AG04450 (cell line): ENCODE data around the gene GTF3C1. TPM values are rescaled to one million over a fixed set of nuclear protein-coding genes. Genes with fewer than 3 reads are reported as not detected.

ENCODE experiments used
- CTCF ChIA-PET: fragments of 300-600, 350-600 bp; formaldehyde crosslinking; extraction: SDS; loops from one replicate; lab custom pipeline; 2022; ENCODE audit warnings: antibody characterized with exemption, inconsistent platforms; lab: Charles Lee
- POLR2A ChIA-PET: fragments of 350-600 bp; formaldehyde crosslinking; extraction: SDS; loops from one replicate; lab custom pipeline; 2021; ENCODE audit warnings: antibody characterized with exemption, inconsistent platforms; lab: Yijun Ruan, JAX
- DNase-seq: peaks from one replicate; pipeline ENCODE4 v3.0.0-alpha.2; 2011; ENCODE audit warnings: low read depth, low spot score
- H3K27ac ChIP-seq: one replicate; pipeline ENCODE4 v1.5.1; 2012; ENCODE audit warnings: low read depth, low read length, control low read depth
- H3K27me3 ChIP-seq: one replicate; pipeline ENCODE4 v1.6.0; 2012; ENCODE audit warnings: low read length; ENCODE audit not compliant: control insufficient read depth, insufficient read depth
- H3K4me3 ChIP-seq: 2 replicates; pipeline ENCODE4 v1.5.1; 2011; ENCODE audit warnings: mild to moderate bottlenecking, low read depth, low read length, control low read depth
- H3K9me3 ChIP-seq: 2 replicates; pipeline ENCODE4 v1.5.1; 2012; ENCODE audit warnings: low read length; ENCODE audit not compliant: control insufficient read depth, insufficient read depth
- polyA plus RNA-seq: library from polyadenylated mRNA; depleted of rRNA; stranded (reverse); fragments of >200 nt; gene quantifications from 2 replicates; pipeline ENCODE4 v1.2.3, GENCODE V29; 2011
- TF ChIP-seq, protein P1 (sequence below): IDR thresholded peaks from 2 replicates; pipeline ENCODE4 v1.5.1; 2011; ENCODE audit warnings: low read depth, low read length, control low read depth, inconsistent platforms

GTF3C1 gene
- polyA plus RNA-seq, 1 experiment: 40.2 TPM

DNA sequence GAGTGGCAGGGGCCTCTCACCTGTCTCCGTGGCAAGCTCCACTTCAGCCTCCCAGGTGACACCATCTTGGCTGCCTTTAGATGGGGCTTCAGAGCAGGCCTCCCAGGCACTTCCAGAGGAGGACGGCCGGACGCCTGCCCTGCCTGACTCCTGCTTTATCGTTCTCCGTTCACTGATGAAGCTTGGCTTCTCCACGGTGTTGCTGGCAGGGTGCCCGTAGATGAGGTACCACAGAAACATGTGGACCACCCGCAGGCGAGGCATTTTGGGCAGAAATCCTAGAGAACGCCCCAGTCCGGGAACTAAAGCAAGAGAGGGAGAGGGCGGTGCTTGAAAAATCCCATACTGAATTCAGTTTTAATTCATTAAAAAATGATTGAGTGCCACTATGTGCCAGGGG is 54.5 kb downstream of the GTF3C1 start:
- Histone ChIP-seq H3K9me3 (no peaks in the 10 kb centered on the region), H3K4me3 (no peak overlapping the region), H3K27me3 (no peaks in the 10 kb centered on the region), H3K27ac (peak overlapping the region; percentile 73)
- POLR2A ChIA-PET: no interaction called here
- TF ChIP-seq, protein P1, sequence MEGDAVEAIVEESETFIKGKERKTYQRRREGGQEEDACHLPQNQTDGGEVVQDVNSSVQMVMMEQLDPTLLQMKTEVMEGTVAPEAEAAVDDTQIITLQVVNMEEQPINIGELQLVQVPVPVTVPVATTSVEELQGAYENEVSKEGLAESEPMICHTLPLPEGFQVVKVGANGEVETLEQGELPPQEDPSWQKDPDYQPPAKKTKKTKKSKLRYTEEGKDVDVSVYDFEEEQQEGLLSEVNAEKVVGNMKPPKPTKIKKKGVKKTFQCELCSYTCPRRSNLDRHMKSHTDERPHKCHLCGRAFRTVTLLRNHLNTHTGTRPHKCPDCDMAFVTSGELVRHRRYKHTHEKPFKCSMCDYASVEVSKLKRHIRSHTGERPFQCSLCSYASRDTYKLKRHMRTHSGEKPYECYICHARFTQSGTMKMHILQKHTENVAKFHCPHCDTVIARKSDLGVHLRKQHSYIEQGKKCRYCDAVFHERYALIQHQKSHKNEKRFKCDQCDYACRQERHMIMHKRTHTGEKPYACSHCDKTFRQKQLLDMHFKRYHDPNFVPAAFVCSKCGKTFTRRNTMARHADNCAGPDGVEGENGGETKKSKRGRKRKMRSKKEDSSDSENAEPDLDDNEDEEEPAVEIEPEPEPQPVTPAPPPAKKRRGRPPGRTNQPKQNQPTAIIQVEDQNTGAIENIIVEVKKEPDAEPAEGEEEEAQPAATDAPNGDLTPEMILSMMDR: no peak
- CTCF ChIA-PET: no interaction called here
- DNase-seq: peak; percentile 63

DNA sequence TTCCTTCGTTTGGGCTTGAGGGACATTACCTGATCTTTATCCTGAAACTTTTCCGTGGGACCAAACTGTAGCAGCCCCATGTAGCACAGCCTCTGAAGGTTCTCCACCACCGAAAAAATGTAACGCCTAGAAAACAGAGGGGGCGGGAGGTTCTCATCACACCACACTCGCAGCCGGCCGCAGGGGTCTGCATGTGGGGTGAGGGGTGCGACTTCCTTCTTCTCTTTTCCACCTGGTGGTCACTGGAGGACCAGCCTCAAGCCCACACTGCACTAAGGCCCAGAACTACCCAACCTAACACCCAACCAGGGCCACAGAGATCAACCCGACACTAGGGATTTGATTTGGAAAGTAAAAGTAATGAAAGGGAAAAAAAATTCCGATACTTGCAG is 57.1 kb downstream of the GTF3C1 start:
- Histone ChIP-seq H3K27me3 (no peaks in the 10 kb centered on the region), H3K4me3 (no peak overlapping the region), H3K9me3 (no peaks in the 10 kb centered on the region), H3K27ac (no peak overlapping the region)
- TF ChIP-seq, protein P1: no peak
- no peak for DNase-seq
- POLR2A ChIA-PET: no interaction called here
- CTCF ChIA-PET: no interaction called here

DNA sequence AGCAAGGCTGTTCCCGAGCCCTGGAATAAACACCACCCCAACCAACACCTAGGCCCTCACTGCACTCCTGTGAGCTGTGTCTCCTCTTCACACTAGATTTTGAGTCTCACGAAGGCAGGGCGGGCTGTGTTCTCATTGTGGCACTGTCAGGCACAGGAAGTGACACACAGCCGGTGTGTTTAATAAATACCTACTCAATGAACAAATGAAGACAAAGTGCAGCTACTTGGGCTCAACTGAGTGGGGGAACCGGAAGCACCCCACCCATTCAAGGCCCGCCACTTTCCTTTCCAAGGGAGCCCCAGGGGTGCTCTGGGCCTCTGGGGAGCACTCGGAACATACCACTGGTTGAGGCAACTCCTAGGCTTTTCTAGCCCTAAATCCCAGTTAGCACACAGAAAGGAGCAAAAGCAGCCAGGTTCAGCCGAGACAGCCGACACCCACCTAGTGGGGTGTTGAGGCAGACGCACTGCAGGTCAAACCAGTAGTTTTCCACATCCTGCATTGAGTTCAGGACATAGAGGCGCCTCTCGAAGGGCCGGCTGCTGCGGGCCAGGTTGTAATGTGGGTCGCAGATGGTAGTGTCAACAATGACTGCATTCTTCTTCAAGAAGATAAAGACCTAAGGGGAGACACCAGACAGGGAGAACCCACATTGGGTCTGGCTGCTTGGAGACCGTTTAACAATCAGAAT is 57.7 kb downstream of the GTF3C1 start:
- no peak for DNase-seq
- Histone ChIP-seq H3K27me3 (no peaks in the 10 kb centered on the region), H3K9me3 (no peaks in the 10 kb centered on the region), H3K27ac (no peak overlapping the region), H3K4me3 (no peak overlapping the region)
- TF ChIP-seq, protein P1: no peak
- ChIA-PET CTCF (interaction anchor here (1.8 kb wide), 1 partner anchor 23 kb away, joined by 4 read pairs; no protein-coding TSS in a partner anchor), POLR2A (no interaction called here)

DNA sequence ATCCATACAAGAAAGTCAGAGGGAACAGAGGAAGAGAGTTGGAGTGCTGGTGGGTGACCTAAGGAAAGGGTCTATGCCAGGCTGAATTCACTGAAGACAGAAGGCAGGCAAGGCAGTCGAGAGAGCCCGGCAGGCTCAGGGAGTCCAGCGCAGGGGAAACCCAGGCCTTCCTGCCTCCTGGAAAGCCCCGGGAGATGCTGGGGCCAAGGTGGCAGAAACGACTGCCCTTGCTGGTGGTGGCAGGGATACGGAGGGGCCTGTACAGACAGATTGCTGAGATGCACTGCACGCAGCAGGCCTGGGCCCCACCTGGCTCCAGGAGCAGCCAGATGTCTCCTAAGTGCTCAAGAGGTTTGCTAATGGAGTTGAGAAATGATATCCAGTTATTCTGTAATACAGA is 59.8 kb downstream of the GTF3C1 start:
- Histone ChIP-seq H3K9me3 (no peaks in the 10 kb centered on the region), H3K27ac (no peak overlapping the region), H3K27me3 (no peaks in the 10 kb centered on the region), H3K4me3 (no peak overlapping the region)
- ChIA-PET CTCF (no interaction called here), POLR2A (no interaction called here)
- TF ChIP-seq, protein P1: no peak
- DNase-seq: no peak

DNA sequence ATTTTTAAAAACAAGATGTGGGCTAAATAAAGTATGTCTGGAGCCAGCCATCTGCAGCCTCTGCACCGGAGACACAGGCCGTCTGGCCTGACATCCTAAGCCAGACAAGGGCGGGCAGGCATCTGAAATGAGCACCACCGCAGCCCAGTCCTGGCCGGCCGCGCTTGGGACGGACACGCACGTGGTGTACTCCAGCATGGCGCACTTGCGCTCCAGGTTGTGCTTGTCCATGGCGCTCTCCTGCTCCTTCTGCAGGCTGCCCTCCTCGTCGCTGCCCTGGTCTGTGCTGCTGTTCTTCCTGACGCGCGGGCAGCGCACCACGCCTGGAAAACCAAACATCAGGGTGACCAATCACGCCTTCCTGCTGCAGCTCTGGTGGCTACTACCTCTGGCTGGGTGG is 60.3 kb downstream of the GTF3C1 start:
- no peak for DNase-seq
- POLR2A ChIA-PET: no interaction called here
- TF ChIP-seq, protein P1: no peak
- Histone ChIP-seq H3K27me3 (no peaks in the 10 kb centered on the region), H3K9me3 (no peaks in the 10 kb centered on the region), H3K4me3 (no peak overlapping the region), H3K27ac (no peak overlapping the region)
- CTCF ChIA-PET: no interaction called here
